Kidney epithelial cell (primary cell): ENCODE results near the gene WFIKKN1. TPM values are rescaled to one million over a fixed set of nuclear protein-coding genes. Genes with fewer than 3 reads are reported as not detected.

ENCODE experiments used
- DNase-seq: peaks from one replicate; pipeline ENCODE4 v3.0.0-alpha.2; 2010; ENCODE audit warnings: low read depth
- H3K27me3 ChIP-seq: 2 replicates; pipeline ENCODE4 v1.6.0; 2011; ENCODE audit warnings: low read length; ENCODE audit not compliant: control insufficient read depth, insufficient read depth
- H3K36me3 ChIP-seq: 2 replicates; pipeline ENCODE4 v1.5.1; 2011; ENCODE audit warnings: low read length; ENCODE audit not compliant: control insufficient read depth, insufficient read depth
- H3K4me3 ChIP-seq: 2 replicates; pipeline ENCODE4 v1.5.1; 2011; ENCODE audit warnings: low read depth, mild to moderate bottlenecking, control low read depth, low read length
- CTCF ChIP-seq: IDR thresholded peaks from 2 replicates; pipeline ENCODE4 v1.5.1; 2011; ENCODE audit warnings: mild to moderate bottlenecking, moderate library complexity, low read length, control low read depth, inconsistent platforms; ENCODE audit not compliant: insufficient read depth, poor library complexity, severe bottlenecking
- total RNA-seq: library from RNA; depleted of rRNA; stranded (reverse); fragments of >200 nt; gene quantifications from 2 replicates; pipeline ENCODE4 v1.2.3, GENCODE V29; 2015

The WFIKKN1 gene
- total RNA-seq, 1 donor from 2014 or later: 0.08 TPM

- Histone ChIP-seq H3K36me3 (no peaks in the 10 kb centered on the region), H3K4me3 (no peak overlapping the region), H3K27me3 (no peaks in the 10 kb centered on the region)
- no peak for TF ChIP-seq CTCF
- no peak for DNase-seq
Measured at GRCh38 chr16:640614-641013, 9.8 kb downstream of the WFIKKN1 start.

DNA sequence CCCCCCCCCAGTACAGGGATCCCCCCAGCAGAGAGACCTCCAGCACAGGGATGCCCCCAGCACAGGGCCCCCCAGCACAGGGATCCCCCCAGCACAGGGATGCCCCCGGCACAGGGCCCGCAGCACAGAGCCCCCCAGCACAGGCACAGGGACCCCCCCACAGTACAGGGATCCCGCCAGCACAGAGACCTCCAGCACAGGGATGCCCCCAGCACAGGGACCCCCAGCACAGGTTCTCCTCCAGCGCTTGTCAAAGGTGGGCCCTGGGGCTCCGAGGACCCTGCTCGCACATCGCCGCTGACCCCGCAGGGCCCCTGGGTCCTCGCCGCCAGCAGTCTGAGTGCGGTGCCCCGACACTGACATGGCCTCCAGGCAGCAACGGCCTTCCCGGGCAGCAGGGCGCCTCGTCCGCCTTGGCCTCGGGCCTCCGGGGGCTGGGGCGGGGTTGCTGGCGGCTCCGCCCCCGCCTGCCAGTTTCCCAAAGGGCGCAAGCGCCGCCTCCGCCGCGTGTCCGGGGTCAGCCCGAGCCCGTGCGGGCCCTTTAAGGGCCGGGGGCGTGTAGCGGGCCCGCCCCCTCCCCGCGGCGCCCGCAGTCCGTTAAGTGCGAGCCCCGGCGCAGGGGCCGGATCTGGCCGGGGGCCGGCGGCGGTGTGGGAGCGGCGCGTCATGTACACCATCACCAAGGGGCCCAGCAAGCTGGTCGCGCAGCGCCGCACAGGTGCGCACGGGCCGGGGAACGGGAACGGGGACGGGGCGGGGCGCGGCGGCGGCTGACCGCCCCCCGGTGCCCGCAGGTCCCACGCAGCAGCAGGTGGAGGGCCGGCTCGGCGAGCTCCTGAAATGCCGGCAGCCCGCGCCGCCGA lies 10.8 kb downstream of the WFIKKN1 start, which contains the start of gene MCRIP2:
MCRIP2 (plus strand) TSS at position 503 of the 863 bp plus-strand sequence; CDS start at position 667, 164 bp downstream.
- H3K4me3 ChIP-seq: peak within 1 kb of the TSS; percentile 61
- no peaks in the 10 kb centered on the region for H3K36me3 ChIP-seq
- no peak for DNase-seq
- TF ChIP-seq CTCF: no peak
- H3K27me3 ChIP-seq: no peaks in the 10 kb centered on the region

DNA sequence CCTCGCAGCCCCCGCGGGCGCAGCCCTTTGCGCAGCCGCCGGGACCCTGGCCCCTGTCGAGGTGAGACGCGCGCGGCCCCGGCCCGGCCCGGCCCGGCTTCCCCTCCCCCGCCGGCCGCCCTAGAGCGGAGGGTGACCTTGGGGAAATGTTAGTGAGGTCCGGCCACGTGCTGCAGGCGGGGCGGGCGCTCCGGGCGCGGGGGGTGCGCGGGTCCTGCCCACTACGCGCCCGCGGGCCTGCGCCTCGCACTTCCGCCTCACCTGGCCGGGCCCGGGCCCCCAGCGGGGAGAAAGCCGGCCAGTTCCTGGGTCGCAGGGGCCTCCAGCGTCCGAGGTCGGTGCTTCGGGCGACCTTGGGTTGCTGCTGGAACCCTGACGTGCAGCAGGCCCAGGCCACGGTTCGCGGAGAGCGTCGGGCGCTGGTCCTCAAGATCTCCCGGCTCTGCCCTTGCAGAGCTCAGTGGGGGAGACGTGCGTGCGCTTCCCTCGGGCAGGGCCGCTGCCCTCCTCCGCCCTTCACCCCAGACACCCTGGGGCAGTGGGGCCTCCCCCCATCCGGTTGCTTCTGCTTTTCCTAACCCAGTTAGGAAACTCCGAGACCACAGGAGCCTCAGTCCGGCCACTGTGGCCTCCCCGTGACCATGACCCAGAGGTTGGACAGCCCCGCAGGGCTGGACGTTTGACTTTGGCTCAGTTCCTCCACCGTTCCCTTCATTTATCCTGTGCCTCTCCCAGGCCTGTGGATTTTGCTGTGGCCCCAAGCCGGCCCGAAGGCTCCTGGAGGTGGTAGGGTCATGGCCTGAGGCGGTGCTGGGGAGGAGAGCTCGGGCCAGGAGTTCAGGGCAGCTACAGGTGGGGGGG lies 11.6 kb downstream of the WFIKKN1 start:
- H3K27me3 ChIP-seq: no peaks in the 10 kb centered on the region
- no peak for TF ChIP-seq CTCF
- H3K36me3 ChIP-seq: no peaks in the 10 kb centered on the region
- no peak for DNase-seq
- H3K4me3 ChIP-seq: peak overlapping the region; percentile 61

- no peaks in the 10 kb centered on the region for H3K36me3 ChIP-seq
- no peaks in the 10 kb centered on the region for H3K27me3 ChIP-seq
- H3K4me3 ChIP-seq: peak overlapping the region; percentile 61
- DNase-seq: no peak
- no peak for TF ChIP-seq CTCF
Measured at GRCh38 chr16:643050-643368, 12.2 kb downstream of the WFIKKN1 start.

GRCh38 chr16:644556-644955 lies 13.8 kb downstream of the WFIKKN1 start:
- no peak for DNase-seq
- no peaks in the 10 kb centered on the region for H3K27me3 ChIP-seq
- no peaks in the 10 kb centered on the region for H3K36me3 ChIP-seq
- no peak for TF ChIP-seq CTCF
- no peak overlapping the region for H3K4me3 ChIP-seq
